ENCODE measurements around the gene ZBTB38. TPM values are rescaled to one million over a fixed set of nuclear protein-coding genes. Genes with fewer than 3 reads are reported as not detected.

Gene ZBTB38
- total RNA-seq, 2 donors from 2014 or later: 151 to 169 TPM

GRCh38 chr3:141343077-141343476 is 25.2 kb upstream of the ZBTB38 start:
- Histone ChIP-seq H3K27ac (no peak overlapping the region), H3K4me3 (no peak overlapping the region), H3K36me3 (no peaks in the 10 kb centered on the region), H3K27me3 (replicated peaks; ENCODE audit: insufficient read depth) (no peaks in the 10 kb centered on the region), H3K4me1 (replicated peaks) (no peaks in the 10 kb centered on the region), H3K9me3 (no peaks in the 10 kb centered on the region)
- 89% methylated on average over 2 of the region's 2 CpGs for WGBS
- TF ChIP-seq CTCF (IDR thresholded peaks at IDR 0.05): no peak
- TF ChIP-seq POLR2A (IDR thresholded peaks at IDR 0.05): no peak
- no peak for TF ChIP-seq POLR2AphosphoS5 (IDR thresholded peaks at IDR 0.05)
- intact Hi-C loops (cut with DNase I): no loop called here
- no peak for DNase-seq (ENCODE audit: low spot score)

DNA sequence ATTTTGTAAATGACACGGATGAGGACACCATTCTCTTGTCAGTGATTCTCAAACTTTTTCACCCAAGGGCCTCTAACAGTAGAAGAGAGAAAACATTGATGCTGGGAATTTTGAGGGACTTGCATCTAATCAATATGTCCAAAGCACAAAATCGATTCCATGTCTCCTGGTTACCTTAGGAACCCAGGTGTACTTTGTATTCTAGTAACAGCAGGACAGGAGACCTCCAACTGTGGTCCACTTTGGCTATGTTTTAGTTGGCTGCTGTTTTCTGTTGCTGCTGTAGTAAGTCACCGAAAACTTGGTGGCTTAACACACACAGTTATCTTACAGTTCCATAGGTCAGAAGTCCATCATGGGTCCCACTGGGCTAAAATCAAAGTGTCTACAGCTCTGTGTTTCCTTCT is 24.4 kb upstream of the ZBTB38 start:
- Histone ChIP-seq H3K4me3 (no peak overlapping the region), H3K27me3 (replicated peaks; ENCODE audit: insufficient read depth) (no peaks in the 10 kb centered on the region), H3K4me1 (replicated peaks) (no peaks in the 10 kb centered on the region), H3K9me3 (no peaks in the 10 kb centered on the region), H3K36me3 (no peaks in the 10 kb centered on the region), H3K27ac (no peak overlapping the region)
- TF ChIP-seq CTCF (IDR thresholded peaks at IDR 0.05): no peak
- no peak for TF ChIP-seq POLR2AphosphoS5 (IDR thresholded peaks at IDR 0.05)
- TF ChIP-seq POLR2A (IDR thresholded peaks at IDR 0.05): no peak
- intact Hi-C loops (cut with DNase I): no loop called here
- DNase-seq (ENCODE audit: low spot score): no peak
- 86% methylated on average over 3 of the region's 3 CpGs for WGBS

- TF ChIP-seq CTCF (IDR thresholded peaks at IDR 0.05) (no peak), POLR2A (IDR thresholded peaks at IDR 0.05) (no peak)
- Histone ChIP-seq H3K9me3 (no peaks in the 10 kb centered on the region), H3K27ac (no peak overlapping the region), H3K36me3 (no peaks in the 10 kb centered on the region), H3K27me3 (replicated peaks; ENCODE audit: insufficient read depth) (no peaks in the 10 kb centered on the region), H3K4me3 (no peak overlapping the region), H3K4me1 (replicated peaks) (no peaks in the 10 kb centered on the region)
- intact Hi-C loops (cut with DNase I): no loop called here
- WGBS: 85% methylated on average over 2 of the region's 2 CpGs
- DNase-seq (ENCODE audit: low spot score): no peak
Observed at GRCh38 chr3:141345528-141345927, 22.8 kb upstream of the ZBTB38 start.

- Histone ChIP-seq H3K27ac (no peak overlapping the region), H3K36me3 (no peaks in the 10 kb centered on the region), H3K27me3 (replicated peaks; ENCODE audit: insufficient read depth) (no peaks in the 10 kb centered on the region), H3K4me1 (replicated peaks) (no peaks in the 10 kb centered on the region), H3K4me3 (no peak overlapping the region), H3K9me3 (no peaks in the 10 kb centered on the region)
- DNase-seq (ENCODE audit: low spot score): no peak
- intact Hi-C loops (cut with DNase I): no loop called here
- 76% methylated on average over 4 of the region's 4 CpGs for WGBS
- TF ChIP-seq POLR2AphosphoS5 (IDR thresholded peaks at IDR 0.05): no peak
- TF ChIP-seq CTCF (IDR thresholded peaks at IDR 0.05): no peak
Observed at GRCh38 chr3:141346007-141346406, 22.3 kb upstream of the ZBTB38 start.

DNA sequence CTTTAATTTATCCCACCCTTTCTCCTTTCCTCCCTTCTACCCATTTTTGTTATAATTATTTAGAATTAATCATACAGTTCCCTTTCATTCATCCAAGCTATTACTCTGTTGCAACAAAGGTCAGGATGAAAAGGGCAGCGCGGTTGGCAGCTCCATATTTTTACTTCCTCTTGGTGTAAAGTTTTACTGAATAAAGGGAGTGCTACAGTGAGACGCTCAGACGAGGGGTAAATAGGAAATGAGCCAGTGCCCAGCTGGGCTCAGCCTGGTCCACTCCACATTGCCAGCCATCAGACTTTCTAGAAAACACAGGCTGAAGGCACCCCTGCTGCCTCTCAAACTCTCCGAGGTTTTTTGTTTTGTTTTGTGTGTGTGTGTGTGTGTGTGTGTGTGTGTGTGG is 21.9 kb upstream of the ZBTB38 start:
- no peaks in the 10 kb centered on the region for H3K27me3 ChIP-seq (replicated peaks; ENCODE audit: insufficient read depth)
- no peak overlapping the region for H3K4me3 ChIP-seq
- H3K4me1 ChIP-seq (replicated peaks): no peaks in the 10 kb centered on the region
- H3K27ac ChIP-seq: no peak overlapping the region
- no peak for DNase-seq (ENCODE audit: low spot score)
- WGBS: 61% methylated on average over 5 of the region's 5 CpGs
- no peaks in the 10 kb centered on the region for H3K9me3 ChIP-seq
- no peaks in the 10 kb centered on the region for H3K36me3 ChIP-seq
- TF ChIP-seq POLR2AphosphoS5 (IDR thresholded peaks at IDR 0.05) (no peak), CTCF (IDR thresholded peaks at IDR 0.05) (no peak), POLR2A (IDR thresholded peaks at IDR 0.05) (no peak)
- intact Hi-C loops (cut with DNase I): no loop called here
